Measurements from ENCODE around the gene ABCG2. TPM values are rescaled to one million over a fixed set of nuclear protein-coding genes. Genes with fewer than 3 reads are reported as not detected.
A peak's percentile ranks its signal among the peaks of the same experiment; 100 is the strongest.

Gene ABCG2
- total and polyA plus RNA-seq, 11 donors, result 0.27 to 8.0 (median 2.7) TPM

GRCh38 chr4:88064410-88064809 is 94.0 kb downstream of the ABCG2 start:
- H3K27me3 ChIP-seq, result no peaks in the 10 kb centered on the region
- no peak overlapping the region for H3K4me3 ChIP-seq
- peaks cover 0 to 97% (median 80%) of the 10 kb centered on the region in 9 donors for H3K36me3 ChIP-seq
- H3K9me3 ChIP-seq, result peaks cover 0 to 15% (median 0%) of the 10 kb centered on the region in 12 donors
- intact Hi-C loops (cut with DNase I), result no loop called here
- WGBS, 4 donors, result 77 to 95% (median 89%) methylated on average over 6 of the region's 6 CpGs
- DNase-seq (no peak), ATAC-seq (no peak)
- no peak overlapping the region for H3K27ac ChIP-seq
- H3K4me1 ChIP-seq, result peaks cover 0 to 9% (median 0%) of the 10 kb centered on the region in 12 donors
- TF ChIP-seq POLR2A (IDR thresholded peaks at IDR 0.05) (no peak), CTCF (IDR thresholded peaks at IDR 0.05) (no peak)

GRCh38 chr4:88063634-88064296 is 94.7 kb downstream of the ABCG2 start:
- no peak for ATAC-seq
- Histone ChIP-seq H3K27ac (no peak overlapping the region), H3K9me3 (peaks cover 0 to 10% (median 0%) of the 10 kb centered on the region in 12 donors), H3K4me1 (peaks cover 0 to 9% (median 0%) of the 10 kb centered on the region in 12 donors), H3K36me3 (peaks cover 0 to 97% (median 75%) of the 10 kb centered on the region in 9 donors), H3K27me3 (no peaks in the 10 kb centered on the region), H3K4me3 (no peak overlapping the region)
- WGBS, 4 donors, result 89 to 94% (median 93%) methylated on average over 5 of the region's 5 CpGs
- no peak for DNase-seq
- intact Hi-C loops (cut with DNase I), result no loop called here
- no peak for TF ChIP-seq CTCF (IDR thresholded peaks at IDR 0.05)
- no peak for TF ChIP-seq POLR2A (IDR thresholded peaks at IDR 0.05)

- peaks cover 0 to under 1% (median 0%) of the 10 kb centered on the region in 12 donors for H3K9me3 ChIP-seq
- WGBS, 4 donors, result 95 to 99% (median 96%) methylated on average over 1 of the region's 1 CpG
- intact Hi-C loops (cut with DNase I), result no loop called here
- TF ChIP-seq CTCF (IDR thresholded peaks at IDR 0.05) (no peak), POLR2A (IDR thresholded peaks at IDR 0.05) (no peak)
- H3K36me3 ChIP-seq, result peaks cover 0 to 96% (median 74%) of the 10 kb centered on the region in 9 donors
- H3K4me1 ChIP-seq, result peaks cover 0 to 9% (median 0%) of the 10 kb centered on the region in 12 donors
- no peaks in the 10 kb centered on the region for H3K27me3 ChIP-seq
- DNase-seq (no peak), ATAC-seq (no peak)
- H3K4me3 ChIP-seq, result no peak overlapping the region
- H3K27ac ChIP-seq, result no peak overlapping the region
These were observed 95.6 kb downstream of the ABCG2 start for GRCh38 chr4:88062843-88063242.

GRCh38 chr4:88062311-88062710 is 96.1 kb downstream of the ABCG2 start:
- Histone ChIP-seq H3K4me1 (peaks cover 0 to 9% (median 0%) of the 10 kb centered on the region in 12 donors), H3K4me3 (no peak overlapping the region), H3K36me3 (peaks cover 0 to 96% (median 74%) of the 10 kb centered on the region in 9 donors), H3K27me3 (no peaks in the 10 kb centered on the region), H3K9me3 (no peaks in the 10 kb centered on the region), H3K27ac (peak overlapping the region in 1 of 12 donors; percentile 7)
- ATAC-seq, result no peak
- 63 to 74% (median 67%) methylated on average over 1 of the region's 1 CpG for whole genome bisulfite sequencing, 4 donors
- TF ChIP-seq POLR2A (IDR thresholded peaks at IDR 0.05) (no peak), CTCF (IDR thresholded peaks at IDR 0.05) (no peak)
- DNase-seq, result no peak
- intact Hi-C loops (cut with DNase I), result no loop called here

Measured in heart left ventricle (tissue), 16 donors.